Astrocyte (in vitro differentiated cells and primary cell): Measurements from ENCODE around the gene DDN.

Source experiments
- EZH2 ChIP-seq: IDR thresholded peaks from 2 replicates; pipeline ENCODE4 v1.6.1; 2012; ENCODE audit warnings: mild to moderate bottlenecking, low read length, inconsistent platforms; ENCODE audit not compliant: insufficient read depth
- TF ChIP-seq, protein P1 (sequence below): IDR thresholded peaks from 2 replicates; pipeline ENCODE4 v1.5.1; 2011; ENCODE audit warnings: low read depth, mild to moderate bottlenecking, inconsistent platforms, low read length, moderate library complexity; ENCODE audit not compliant: insufficient read depth

GRCh38 chr12:48999371-49000131 is at the start of gene DDN:
- TF ChIP-seq, protein P1, sequence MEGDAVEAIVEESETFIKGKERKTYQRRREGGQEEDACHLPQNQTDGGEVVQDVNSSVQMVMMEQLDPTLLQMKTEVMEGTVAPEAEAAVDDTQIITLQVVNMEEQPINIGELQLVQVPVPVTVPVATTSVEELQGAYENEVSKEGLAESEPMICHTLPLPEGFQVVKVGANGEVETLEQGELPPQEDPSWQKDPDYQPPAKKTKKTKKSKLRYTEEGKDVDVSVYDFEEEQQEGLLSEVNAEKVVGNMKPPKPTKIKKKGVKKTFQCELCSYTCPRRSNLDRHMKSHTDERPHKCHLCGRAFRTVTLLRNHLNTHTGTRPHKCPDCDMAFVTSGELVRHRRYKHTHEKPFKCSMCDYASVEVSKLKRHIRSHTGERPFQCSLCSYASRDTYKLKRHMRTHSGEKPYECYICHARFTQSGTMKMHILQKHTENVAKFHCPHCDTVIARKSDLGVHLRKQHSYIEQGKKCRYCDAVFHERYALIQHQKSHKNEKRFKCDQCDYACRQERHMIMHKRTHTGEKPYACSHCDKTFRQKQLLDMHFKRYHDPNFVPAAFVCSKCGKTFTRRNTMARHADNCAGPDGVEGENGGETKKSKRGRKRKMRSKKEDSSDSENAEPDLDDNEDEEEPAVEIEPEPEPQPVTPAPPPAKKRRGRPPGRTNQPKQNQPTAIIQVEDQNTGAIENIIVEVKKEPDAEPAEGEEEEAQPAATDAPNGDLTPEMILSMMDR = no peak
- no peak for TF ChIP-seq EZH2
